Endodermal cell (in vitro differentiated cells): ENCODE data around the gene NBEAL1. TPM values are rescaled to one million over a fixed set of nuclear protein-coding genes. Genes with fewer than 3 reads are reported as not detected.

ENCODE experiments used
- DNase-seq: peaks from one replicate; pipeline ENCODE4 v3.0.0-alpha.2; 2017
- H3K27ac ChIP-seq: 2 replicates; pipeline ENCODE4 v1.5.1; 2013; ENCODE audit warnings: mild to moderate bottlenecking, low read depth, low read length, moderate library complexity
- H3K27me3 ChIP-seq: 2 replicates; pipeline ENCODE4 v1.6.1; 2013; ENCODE audit warnings: mild to moderate bottlenecking, low read length, moderate library complexity; ENCODE audit not compliant: insufficient read depth, control insufficient read depth, poor library complexity, severe bottlenecking
- H3K36me3 ChIP-seq: 2 replicates; pipeline ENCODE4 v1.7.0; 2013; ENCODE audit warnings: mild to moderate bottlenecking, low read length, moderate library complexity; ENCODE audit not compliant: control insufficient read depth, insufficient read depth
- H3K4me1 ChIP-seq: one replicate; pipeline ENCODE4 v1.7.0; 2013; ENCODE audit warnings: low read length; ENCODE audit not compliant: control insufficient read depth, insufficient read depth
- H3K4me3 ChIP-seq: 2 replicates; pipeline ENCODE4 v1.5.1; 2013; ENCODE audit warnings: mild to moderate bottlenecking, low read length, moderate library complexity
- H3K9ac ChIP-seq: 2 replicates; pipeline ENCODE4 v1.6.1; 2013; ENCODE audit warnings: mild to moderate bottlenecking, low read length, moderate library complexity; ENCODE audit not compliant: poor library complexity, severe bottlenecking; ENCODE audit errors: extremely low read depth
- H3K9me3 ChIP-seq: 2 replicates; pipeline ENCODE4 v1.6.1; 2013; ENCODE audit warnings: mild to moderate bottlenecking, low read length, moderate library complexity; ENCODE audit not compliant: control insufficient read depth
- H3K27ac Mint-ChIP-seq: 2 replicates; pipeline ENCODE4 v1.8.0; 2020; ENCODE audit warnings: mixed read lengths
- H3K27me3 Mint-ChIP-seq: 2 replicates; pipeline ENCODE4 v1.8.0; 2021; ENCODE audit warnings: mild to moderate bottlenecking, mixed read lengths; ENCODE audit not compliant: insufficient read depth
- H3K36me3 Mint-ChIP-seq: 2 replicates; pipeline ENCODE4 v1.8.0; 2020; ENCODE audit warnings: low read depth, mixed read lengths
- H3K4me1 Mint-ChIP-seq: 2 replicates; pipeline ENCODE4 v1.8.0; 2020; ENCODE audit warnings: mixed read lengths
- H3K4me3 Mint-ChIP-seq: 2 replicates; pipeline ENCODE4 v1.8.0; 2020; ENCODE audit warnings: mild to moderate bottlenecking, moderate library complexity, mixed read lengths
- H3K9me3 Mint-ChIP-seq: 2 replicates; pipeline ENCODE4 v1.8.0; 2020; ENCODE audit warnings: mild to moderate bottlenecking, mixed read lengths
- WGBS, 2 experiments: methylation state at CpG; one replicate each; pipeline versions ENCODE4 v1.1.5 to v1.1.7; 2013; ENCODE audit warnings: missing lambda C conversion rate in 2 of 2, mixed read lengths in 1 of 2; ENCODE audit not compliant: insufficient coverage in 1 of 2, insufficient read length in 1 of 2; 5-methylcytosine and 5-hydroxymethylcytosine counted together
- total RNA-seq, 2 donors: library from RNA; stranded (reverse); fragmentation: NEBNext Ultra II Directional in 1 of 2; extraction: Animal tissue kit (Norgen Biotek cat#: 25700) in 1 of 2; gene quantifications; 2 replicates in 1 of 2; 3 replicates in 1 of 2; pipeline ENCODE4 v1.2.1, GENCODE V29; 2021
- TF ChIP-seq, protein P1 (sequence below): fragments of 200-600 bp; sonication (generic); conservative IDR thresholded peaks from 2 replicates; pipeline ENCODE4 v1.5.0; 2021; ENCODE audit warnings: antibody characterized with exemption, mild to moderate bottlenecking

The NBEAL1 gene
- total RNA-seq, 2 donors from 2014 or later, result 18.2 to 20.1 TPM

DNA sequence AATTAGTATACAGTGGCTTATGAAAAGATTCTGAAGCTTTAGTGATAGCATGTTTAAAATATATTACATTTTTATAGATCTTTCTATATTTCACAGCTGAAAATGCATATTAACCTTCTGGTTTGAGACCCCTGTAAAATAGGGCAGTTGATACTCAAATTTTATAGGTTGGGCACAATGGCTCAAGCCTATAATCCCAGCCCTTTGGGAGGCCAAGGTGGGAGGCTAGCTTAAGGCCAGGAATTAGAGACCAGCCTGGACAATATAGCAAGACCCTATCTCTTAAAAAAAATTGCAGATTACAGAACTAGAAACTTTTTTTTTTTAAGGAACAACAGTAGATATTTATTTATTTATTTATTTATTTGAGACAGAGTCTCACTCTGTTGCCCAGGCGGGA, 31.2 kb downstream of the NBEAL1 start:
- Mint-ChIP-seq H3K27ac (no peak overlapping the region), H3K36me3 (peaks cover 30% of the 10 kb centered on the region), H3K4me1 (no peaks in the 10 kb centered on the region), H3K4me3 (no peak overlapping the region), H3K27me3 (no peaks in the 10 kb centered on the region), H3K9me3 (no peaks in the 10 kb centered on the region)
- H3K4me3 ChIP-seq, result no peak overlapping the region
- no peaks in the 10 kb centered on the region for H3K9me3 ChIP-seq
- peaks cover 50% of the 10 kb centered on the region for H3K36me3 ChIP-seq
- H3K4me1 ChIP-seq, result no peaks in the 10 kb centered on the region
- H3K27me3 ChIP-seq, result no peaks in the 10 kb centered on the region
- TF ChIP-seq, protein P1, sequence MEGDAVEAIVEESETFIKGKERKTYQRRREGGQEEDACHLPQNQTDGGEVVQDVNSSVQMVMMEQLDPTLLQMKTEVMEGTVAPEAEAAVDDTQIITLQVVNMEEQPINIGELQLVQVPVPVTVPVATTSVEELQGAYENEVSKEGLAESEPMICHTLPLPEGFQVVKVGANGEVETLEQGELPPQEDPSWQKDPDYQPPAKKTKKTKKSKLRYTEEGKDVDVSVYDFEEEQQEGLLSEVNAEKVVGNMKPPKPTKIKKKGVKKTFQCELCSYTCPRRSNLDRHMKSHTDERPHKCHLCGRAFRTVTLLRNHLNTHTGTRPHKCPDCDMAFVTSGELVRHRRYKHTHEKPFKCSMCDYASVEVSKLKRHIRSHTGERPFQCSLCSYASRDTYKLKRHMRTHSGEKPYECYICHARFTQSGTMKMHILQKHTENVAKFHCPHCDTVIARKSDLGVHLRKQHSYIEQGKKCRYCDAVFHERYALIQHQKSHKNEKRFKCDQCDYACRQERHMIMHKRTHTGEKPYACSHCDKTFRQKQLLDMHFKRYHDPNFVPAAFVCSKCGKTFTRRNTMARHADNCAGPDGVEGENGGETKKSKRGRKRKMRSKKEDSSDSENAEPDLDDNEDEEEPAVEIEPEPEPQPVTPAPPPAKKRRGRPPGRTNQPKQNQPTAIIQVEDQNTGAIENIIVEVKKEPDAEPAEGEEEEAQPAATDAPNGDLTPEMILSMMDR, result no peak
- WGBS, 2 experiments, result 90% methylated on average over 1 of the region's 1 CpG; no CpG with 5 or more reads in 1 of the 2 experiments
- H3K27ac ChIP-seq, result no peak overlapping the region
- no peak for DNase-seq
- H3K9ac ChIP-seq, result no peak overlapping the region

GRCh38 chr2:203052539-203052938, 37.9 kb downstream of the NBEAL1 start:
- no peaks in the 10 kb centered on the region for H3K27me3 Mint-ChIP-seq
- H3K27ac ChIP-seq, result no peak overlapping the region

GRCh38 chr2:203059567-203060240, 45.0 kb downstream of the NBEAL1 start:
- no peaks in the 10 kb centered on the region for H3K27me3 Mint-ChIP-seq
- 93 to 96% methylated on average over 4 to 5 of the region's 5 CpGs for WGBS, 2 experiments
- Histone ChIP-seq H3K9ac (no peak overlapping the region), H3K36me3 (peaks cover 67% of the 10 kb centered on the region), H3K4me1 (no peaks in the 10 kb centered on the region), H3K9me3 (peaks cover 20% of the 10 kb centered on the region), H3K27me3 (no peaks in the 10 kb centered on the region), H3K4me3 (no peak overlapping the region), H3K27ac (no peak overlapping the region)
- TF ChIP-seq, protein P1, result no peak
- DNase-seq, result no peak
- H3K4me1 Mint-ChIP-seq, result peaks cover 2% of the 10 kb centered on the region
- H3K27ac Mint-ChIP-seq, result no peak overlapping the region
- H3K36me3 Mint-ChIP-seq, result peaks cover 45% of the 10 kb centered on the region
- H3K4me3 Mint-ChIP-seq, result no peak overlapping the region
- H3K9me3 Mint-ChIP-seq, result peaks cover 12% of the 10 kb centered on the region

More at GRCh38 chr2:203052539-203052938, 37.9 kb downstream of the NBEAL1 start:
- no peaks in the 10 kb centered on the region for H3K4me1 Mint-ChIP-seq
- Histone ChIP-seq H3K9me3 (no peaks in the 10 kb centered on the region), H3K36me3 (peaks cover 24% of the 10 kb centered on the region), H3K27me3 (no peaks in the 10 kb centered on the region), H3K4me3 (no peak overlapping the region), H3K4me1 (no peaks in the 10 kb centered on the region), H3K9ac (no peak overlapping the region)
- H3K27ac Mint-ChIP-seq, result no peak overlapping the region
- TF ChIP-seq, protein P1, result no peak
- H3K36me3 Mint-ChIP-seq, result peaks cover 28% of the 10 kb centered on the region
- H3K4me3 Mint-ChIP-seq, result no peak overlapping the region
- H3K9me3 Mint-ChIP-seq, result no peaks in the 10 kb centered on the region
- WGBS, 2 experiments, result 92 to 99% methylated on average over 3 of the region's 3 CpGs
- no peak for DNase-seq
